Keratinocyte (primary cell): Measurements from ENCODE around the gene MZT2B.
"Not testable (repeated sequence)": the region's sequence is repeated elsewhere in the genome, so short reads cannot be mapped to it uniquely, and the experiment has no call there.

Experiments used
- CTCF ChIP-seq, 3 experiments: IDR thresholded peaks in 1 of 3; conservative IDR thresholded peaks in 1 of 3; optimal IDR thresholded peaks in 1 of 3; 2 replicates in 2 of 3; 3 replicates in 1 of 3; pipeline versions ENCODE3 to v1.5.1; 2011; ENCODE audit warnings: low read length in 3 of 3, mild to moderate bottlenecking in 3 of 3, moderate library complexity in 2 of 3, control low read depth in 1 of 3, inconsistent platforms in 1 of 3; ENCODE audit not compliant: insufficient read depth in 2 of 3; ENCODE audit errors: extremely low read depth in 1 of 3
- EZH2 ChIP-seq: IDR thresholded peaks from one replicate; pipeline ENCODE4 v1.6.1; 2012; ENCODE audit warnings: inconsistent platforms, mild to moderate bottlenecking, low read length, moderate library complexity

GRCh38 chr2:130159376-130159775 lies 22.7 kb upstream of the MZT2B start:
- not testable (repeated sequence) for TF ChIP-seq CTCF (optimal IDR thresholded peaks at IDR 0.05 in 1 of 3, IDR thresholded peaks at IDR 0.05 in 1 of 3, conservative IDR thresholded peaks at IDR 0.05 in 1 of 3; ENCODE audit: extremely low read depth in 1 of 3, insufficient read depth in 2 of 3, low read length in 3 of 3); EZH2
